ENCODE measurements around the gene TOMT. TPM values are rescaled to one million over a fixed set of nuclear protein-coding genes. Genes with fewer than 3 reads are reported as not detected.

The TOMT gene
- total RNA-seq, 3 donors from 2014 or later, result 0.39 TPM; not detected in 2

GRCh38 chr11:72067676-72068075, 38.0 kb upstream of the TOMT start:
- no peak for DNase-seq
- no peak for TF ChIP-seq CTCF (IDR thresholded peaks at IDR 0.05)
- H3K9me3 ChIP-seq, result no peaks in the 10 kb centered on the region
- intact Hi-C loops (cut with DNase I, micrococcal nuclease), result no loop called here
- no peak for ATAC-seq
- H3K36me3 ChIP-seq (ENCODE audit: low read depth), result no peaks in the 10 kb centered on the region
- H3K4me1 ChIP-seq (ENCODE audit: low read depth), result peaks cover 31% of the 10 kb centered on the region
- no peak overlapping the region for H3K4me3 ChIP-seq

GRCh38 chr11:72069200-72069599, 36.5 kb upstream of the TOMT start:
- no peak for TF ChIP-seq CTCF (IDR thresholded peaks at IDR 0.05)
- intact Hi-C loops (cut with DNase I, micrococcal nuclease), result no loop called here
- H3K36me3 ChIP-seq (ENCODE audit: low read depth), result no peaks in the 10 kb centered on the region
- H3K9me3 ChIP-seq, result no peaks in the 10 kb centered on the region
- peaks cover 31% of the 10 kb centered on the region for H3K4me1 ChIP-seq (ENCODE audit: low read depth)
- DNase-seq (no peak), ATAC-seq (peak; percentile 15)
- no peak overlapping the region for H3K4me3 ChIP-seq

- ATAC-seq (peak; percentile 99), DNase-seq (peak; percentile 79 to 86 (median 83))
- Histone ChIP-seq H3K4me1 (ENCODE audit: low read depth) (peaks cover 31% of the 10 kb centered on the region), H3K9me3 (no peaks in the 10 kb centered on the region), H3K4me3 (no peak overlapping the region), H3K36me3 (ENCODE audit: low read depth) (no peaks in the 10 kb centered on the region)
- TF ChIP-seq CTCF (IDR thresholded peaks at IDR 0.05), result no peak
- intact Hi-C loops (cut with DNase I, micrococcal nuclease), result no loop called here
These were observed 35.9 kb upstream of the TOMT start for GRCh38 chr11:72069787-72070251.

- DNase-seq, result no peak
- ATAC-seq, result no peak
- Histone ChIP-seq H3K36me3 (ENCODE audit: low read depth) (no peaks in the 10 kb centered on the region), H3K9me3 (no peaks in the 10 kb centered on the region), H3K4me1 (ENCODE audit: low read depth) (peaks cover 31% of the 10 kb centered on the region), H3K4me3 (no peak overlapping the region)
- no peak for TF ChIP-seq CTCF (IDR thresholded peaks at IDR 0.05)
- intact Hi-C loops (cut with DNase I, micrococcal nuclease), result no loop called here
These were observed 35.2 kb upstream of the TOMT start for GRCh38 chr11:72070491-72070890.

- H3K9me3 ChIP-seq, result no peaks in the 10 kb centered on the region
- H3K36me3 ChIP-seq (ENCODE audit: low read depth), result no peaks in the 10 kb centered on the region
- DNase-seq (no peak), ATAC-seq (peak; percentile 46)
- peaks cover 21% of the 10 kb centered on the region for H3K4me1 ChIP-seq (ENCODE audit: low read depth)
- H3K4me3 ChIP-seq, result no peak overlapping the region
- no peak for TF ChIP-seq CTCF (IDR thresholded peaks at IDR 0.05)
- intact Hi-C loops (cut with DNase I, micrococcal nuclease), result no loop called here
These were observed 33.4 kb upstream of the TOMT start for GRCh38 chr11:72072348-72072747.

- Histone ChIP-seq H3K36me3 (ENCODE audit: low read depth) (no peaks in the 10 kb centered on the region), H3K4me1 (ENCODE audit: low read depth) (peaks cover 13% of the 10 kb centered on the region), H3K4me3 (no peak overlapping the region), H3K9me3 (no peaks in the 10 kb centered on the region)
- DNase-seq (peak in 1 of 3 donors; percentile 35), ATAC-seq (no peak)
- intact Hi-C loops (cut with DNase I, micrococcal nuclease), result no loop called here
- no peak for TF ChIP-seq CTCF (IDR thresholded peaks at IDR 0.05)
These were observed 30.6 kb upstream of the TOMT start for GRCh38 chr11:72075109-72075508.
